SU-DHL-6 (cell line): ENCODE results near the gene SDK1.

Source experiments
- H2AFZ ChIP-seq: fragments of 200-600 bp; sonication (generic); 2 replicates; pipeline ENCODE4 v1.6.1; 2014; ENCODE audit warnings: low read depth, mild to moderate bottlenecking, moderate library complexity, mixed read lengths, antibody characterized with exemption, low read length; ENCODE audit not compliant: severe bottlenecking
- H3F3A ChIP-seq: fragments of 200-600 bp; shearing (Covaris generic); 2 replicates; pipeline ENCODE4 v1.6.0; 2016; ENCODE audit warnings: antibody characterized with exemption, mild to moderate bottlenecking; ENCODE audit not compliant: insufficient read depth
- H3K27ac ChIP-seq: fragments of 200-600 bp; sonication (generic); 2 replicates; pipeline ENCODE4 v1.5.1; 2016; ENCODE audit warnings: low read depth, mild to moderate bottlenecking, low read length, moderate library complexity, mixed read lengths
- H3K27me3 ChIP-seq: fragments of 200-600 bp; sonication (generic), shearing (Covaris generic); 2 replicates; pipeline ENCODE4 v1.6.0; 2014; ENCODE audit warnings: mild to moderate bottlenecking, low read length
- H3K36me3 ChIP-seq: fragments of 200-600 bp; sonication (generic); 2 replicates; pipeline ENCODE4 v1.6.1; 2014; ENCODE audit warnings: mild to moderate bottlenecking, low read length, mixed read lengths
- H3K4me2 ChIP-seq: fragments of 300-600, 200-600 bp; shearing (Covaris generic), sonication (generic); 2 replicates; pipeline ENCODE4 v1.6.0; 2014; ENCODE audit warnings: low read length, low read depth, mild to moderate bottlenecking; ENCODE audit not compliant: poor library complexity, severe bottlenecking
- H3K4me3 ChIP-seq: fragments of 200-600 bp; sonication (generic); 2 replicates; pipeline ENCODE4 v1.5.1; 2014; ENCODE audit warnings: antibody characterized with exemption, low read length, mild to moderate bottlenecking, mixed read lengths; ENCODE audit not compliant: insufficient read depth, poor library complexity, severe bottlenecking
- H3K79me2 ChIP-seq: fragments of 200-600 bp; sonication (generic); 2 replicates; pipeline ENCODE4 v1.6.1; 2014; ENCODE audit warnings: mild to moderate bottlenecking, low read length, moderate library complexity; ENCODE audit not compliant: insufficient read depth
- H3K9ac ChIP-seq: fragments of 200-600 bp; sonication (generic); 2 replicates; pipeline ENCODE4 v1.7.0; 2014; ENCODE audit warnings: mild to moderate bottlenecking, low read length
- H3K9me2 ChIP-seq: fragments of 200-600 bp; sonication (generic); replicated peaks from 2 replicates; pipeline ENCODE4 v1.6.1; 2014; ENCODE audit warnings: low read length; ENCODE audit not compliant: insufficient read depth
- H3K9me3 ChIP-seq: fragments of 200-600 bp; sonication (generic); 2 replicates; pipeline ENCODE4 v1.6.1; 2014; ENCODE audit warnings: low read length, mixed read lengths; ENCODE audit not compliant: insufficient read depth
- H4K20me1 ChIP-seq: fragments of 200-600 bp; sonication (generic); 2 replicates; pipeline ENCODE4 v1.6.1; 2014; ENCODE audit warnings: low read depth, mild to moderate bottlenecking, antibody characterized with exemption, low read length, moderate library complexity, mixed read lengths
- CTCF ChIP-seq: fragments of 200-600 bp; sonication (generic); IDR thresholded peaks from one replicate; pipeline ENCODE4 v1.5.1; 2017; ENCODE audit warnings: antibody characterized with exemption, mild to moderate bottlenecking, low read length, moderate library complexity; ENCODE audit not compliant: insufficient read depth, poor library complexity, severe bottlenecking
- EZH2phosphoT487 ChIP-seq: fragments of 200-600 bp; sonication (generic), shearing (Covaris generic); conservative IDR thresholded peaks from 2 replicates; pipeline ENCODE4 v1.6.1; 2018; ENCODE audit warnings: mild to moderate bottlenecking, antibody characterized with exemption, low read length, moderate library complexity, mixed read lengths

The SDK1 gene

GRCh38 chr7:3439333-3440030 lies 138.4 kb downstream of the SDK1 start:
- no peak overlapping the region for H3K27ac ChIP-seq
- no peaks in the 10 kb centered on the region for H4K20me1 ChIP-seq
- no peaks in the 10 kb centered on the region for H3F3A ChIP-seq
- H2AFZ ChIP-seq, result no peak overlapping the region
- H3K9me3 ChIP-seq, result no peaks in the 10 kb centered on the region
- H3K4me3 ChIP-seq, result no peak overlapping the region
- H3K4me2 ChIP-seq, result no peak overlapping the region
- H3K9ac ChIP-seq, result no peak overlapping the region
- H3K9me2 ChIP-seq, result no peaks in the 10 kb centered on the region
- H3K36me3 ChIP-seq, result no peaks in the 10 kb centered on the region
- no peaks in the 10 kb centered on the region for H3K27me3 ChIP-seq
- H3K79me2 ChIP-seq, result no peaks in the 10 kb centered on the region
- TF ChIP-seq CTCF, result no peak
- no peak for TF ChIP-seq EZH2phosphoT487

DNA sequence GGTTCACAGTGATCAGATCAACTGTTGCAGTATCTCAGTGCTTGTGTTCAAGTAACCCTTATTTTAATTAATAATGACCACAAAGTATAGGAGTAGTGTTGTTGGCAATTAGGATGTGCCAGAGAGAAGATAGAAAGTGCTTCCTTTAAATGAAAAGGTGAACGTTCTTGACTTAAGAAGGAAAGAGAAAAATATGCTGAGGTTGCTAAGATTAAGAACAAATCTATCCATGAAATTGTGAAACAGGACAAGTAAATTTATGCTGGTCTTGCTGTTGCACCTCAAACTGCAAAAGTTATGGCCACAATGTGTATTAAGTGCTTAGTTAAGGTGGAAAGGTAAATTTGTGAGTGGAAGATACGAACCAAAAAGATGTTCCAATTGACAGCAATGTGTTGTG lies 139.5 kb downstream of the SDK1 start:
- no peak overlapping the region for H3K4me3 ChIP-seq
- H3K4me2 ChIP-seq, result no peak overlapping the region
- no peaks in the 10 kb centered on the region for H3K27me3 ChIP-seq
- no peaks in the 10 kb centered on the region for H3K36me3 ChIP-seq
- no peaks in the 10 kb centered on the region for H3K9me3 ChIP-seq
- H3K79me2 ChIP-seq, result no peaks in the 10 kb centered on the region
- no peak overlapping the region for H3K27ac ChIP-seq
- H3F3A ChIP-seq, result no peaks in the 10 kb centered on the region
- no peak overlapping the region for H3K9ac ChIP-seq
- no peaks in the 10 kb centered on the region for H3K9me2 ChIP-seq
- no peaks in the 10 kb centered on the region for H4K20me1 ChIP-seq
- TF ChIP-seq EZH2phosphoT487 (no peak), CTCF (no peak)
- no peak overlapping the region for H2AFZ ChIP-seq

DNA sequence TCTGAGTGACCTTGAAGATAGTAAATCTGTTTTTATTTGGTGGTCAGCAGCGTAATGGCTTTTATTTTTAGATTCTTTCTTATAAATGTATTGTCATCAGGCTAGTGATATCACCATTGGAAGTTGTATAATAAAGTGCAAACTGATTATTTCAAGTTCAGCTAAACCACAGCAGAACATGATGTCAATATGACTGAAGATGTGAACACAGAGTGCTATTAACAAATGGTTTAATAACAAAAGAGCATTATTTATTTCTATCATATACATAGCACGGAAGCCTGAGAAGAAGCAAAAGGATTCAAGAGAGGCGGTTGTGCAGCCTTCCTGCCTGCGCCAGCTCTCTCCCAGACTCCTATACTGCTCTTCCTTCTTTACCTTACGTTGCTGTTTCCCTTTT lies 142.7 kb downstream of the SDK1 start:
- Histone ChIP-seq H3K9me3 (no peaks in the 10 kb centered on the region), H4K20me1 (no peaks in the 10 kb centered on the region)
- no peak for TF ChIP-seq CTCF
- TF ChIP-seq EZH2phosphoT487, result no peak

More for the DNA sequence above, 142.7 kb downstream of the SDK1 start:
- no peak overlapping the region for H3K9ac ChIP-seq
- no peaks in the 10 kb centered on the region for H3K36me3 ChIP-seq
- H2AFZ ChIP-seq, result no peak overlapping the region
- H3F3A ChIP-seq, result no peaks in the 10 kb centered on the region
- H3K27ac ChIP-seq, result no peak overlapping the region
- no peaks in the 10 kb centered on the region for H3K27me3 ChIP-seq
- no peaks in the 10 kb centered on the region for H3K79me2 ChIP-seq
- H3K9me2 ChIP-seq, result no peaks in the 10 kb centered on the region
- H3K4me2 ChIP-seq, result no peak overlapping the region
- no peak overlapping the region for H3K4me3 ChIP-seq
